NCI-H2196 treated with DMSO at 0.1 percent for 48 hours (cell line): ENCODE measurements around the gene ECT2.
"Not testable (repeated sequence)": the region's sequence is repeated elsewhere in the genome, so short reads cannot be mapped to it uniquely, and the experiment has no call there.

Experiments used
- DNase-seq: peaks from one replicate; lab custom pipeline; 2025; ENCODE audit not compliant: unreplicated experiment; lab: John Stamatoyannopoulos, UW

Gene ECT2

DNA sequence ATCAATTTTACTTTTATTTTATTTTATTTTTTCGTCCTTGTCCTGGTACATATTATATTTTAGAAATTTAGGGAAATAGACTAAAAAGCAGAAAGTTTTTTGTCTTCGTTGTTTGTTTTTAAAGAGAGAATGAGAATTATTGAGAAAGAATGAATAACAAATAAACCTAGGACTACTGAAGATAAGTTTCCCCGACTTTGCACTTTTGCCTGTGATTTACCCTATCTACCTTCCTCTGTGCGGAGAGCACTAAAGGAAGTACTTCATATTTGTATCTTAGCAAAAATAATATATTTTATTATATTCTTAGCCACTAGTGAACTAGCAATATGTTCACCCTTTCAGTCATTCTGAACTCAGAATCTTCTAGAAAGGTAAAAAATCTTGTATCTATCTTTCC lies 60.6 kb downstream of the ECT2 start:
- DNase-seq: no peak

DNA sequence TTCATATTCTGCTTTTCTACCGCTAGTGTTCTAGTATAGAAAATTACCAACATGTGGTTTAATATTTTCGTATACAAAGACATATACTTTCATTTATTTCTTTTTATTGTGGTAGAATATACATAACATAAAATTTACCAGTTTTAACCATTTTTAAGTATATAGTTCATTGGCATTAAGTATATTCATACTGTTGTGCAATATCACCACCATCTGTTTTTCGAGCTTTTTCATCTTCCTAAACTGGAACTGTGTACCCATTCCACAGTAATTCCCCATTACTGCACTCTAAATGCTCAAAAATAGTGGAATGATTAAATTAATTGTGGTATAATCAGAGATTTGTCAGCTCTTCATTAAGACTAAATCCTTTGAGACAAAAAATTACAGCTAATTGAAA lies 62.9 kb downstream of the ECT2 start:
- DNase-seq: no peak

DNA sequence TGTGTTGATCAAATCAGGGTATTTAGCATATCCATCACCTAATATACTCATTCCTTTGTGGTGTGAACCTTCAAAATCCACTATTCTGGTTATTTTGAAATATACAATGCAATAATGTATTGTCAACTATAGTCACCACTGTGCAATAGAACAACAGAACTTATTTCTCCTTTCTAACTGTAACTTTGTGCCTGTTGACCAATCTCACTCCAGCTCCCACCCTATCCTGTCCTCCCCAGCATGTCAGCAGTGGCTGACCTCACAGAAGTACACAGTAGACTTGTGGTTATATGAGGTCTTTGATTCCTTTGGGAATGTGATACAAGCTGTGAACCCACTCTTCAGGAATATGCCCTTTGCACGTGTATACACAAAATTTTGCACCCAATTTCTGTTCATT lies 64.2 kb downstream of the ECT2 start:
- no peak for DNase-seq

DNA sequence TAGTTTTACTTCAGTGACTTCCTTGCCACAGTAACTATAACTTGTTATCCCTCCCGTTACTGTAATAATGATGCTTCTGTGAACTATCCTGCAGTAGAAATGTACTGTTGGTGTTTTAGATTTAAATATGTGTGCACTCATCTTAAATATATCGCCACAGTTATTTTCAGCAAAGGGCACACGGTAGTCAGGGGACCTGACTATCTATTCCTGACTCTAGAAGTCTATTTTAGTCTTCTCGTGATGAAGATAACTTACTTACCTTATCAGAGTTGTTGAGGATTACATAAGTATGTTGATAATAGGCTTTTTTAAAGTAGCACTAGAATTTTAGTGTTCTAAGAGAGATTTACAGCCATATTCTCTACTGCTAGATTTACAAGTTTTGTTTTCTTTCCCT lies 65.3 kb downstream of the ECT2 start:
- no peak for DNase-seq

DNA sequence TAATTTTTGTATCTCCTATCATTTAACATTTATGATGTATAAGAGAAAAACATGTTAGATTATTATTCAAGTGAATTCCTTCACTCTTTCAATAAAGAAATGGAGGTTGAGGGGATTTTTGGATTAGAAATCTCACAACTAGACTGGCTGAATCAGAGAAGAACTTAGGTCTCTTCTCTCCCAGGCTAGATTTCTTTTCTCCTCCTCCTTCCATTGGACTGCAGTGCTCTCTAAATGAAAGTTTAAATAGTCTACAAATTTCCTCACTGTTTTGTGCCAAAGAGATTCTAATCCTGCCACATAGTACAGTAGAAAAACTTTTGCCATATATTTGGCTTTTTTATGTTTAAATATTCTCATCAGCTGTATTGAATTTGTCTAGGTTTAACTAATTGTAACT lies 65.8 kb downstream of the ECT2 start:
- DNase-seq: no peak

DNA sequence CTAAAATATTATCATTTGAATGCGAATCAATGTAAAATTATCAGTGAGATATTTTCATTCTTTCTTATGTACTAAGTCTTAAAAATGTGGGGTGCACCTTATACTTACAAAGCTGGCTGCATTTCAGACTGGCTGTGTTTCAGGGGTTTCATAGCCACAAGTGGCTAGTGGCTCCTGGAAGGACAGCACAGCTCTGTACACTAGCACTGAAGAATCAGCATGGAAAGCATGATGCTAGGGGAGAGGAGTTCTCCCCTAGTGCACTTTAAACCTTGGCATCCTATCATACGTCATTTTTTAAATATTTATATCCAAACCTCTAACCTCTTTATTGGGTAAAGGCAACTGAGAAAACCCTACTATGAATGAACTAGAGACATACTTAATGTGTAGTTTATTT lies 66.4 kb downstream of the ECT2 start:
- DNase-seq: no peak

DNA sequence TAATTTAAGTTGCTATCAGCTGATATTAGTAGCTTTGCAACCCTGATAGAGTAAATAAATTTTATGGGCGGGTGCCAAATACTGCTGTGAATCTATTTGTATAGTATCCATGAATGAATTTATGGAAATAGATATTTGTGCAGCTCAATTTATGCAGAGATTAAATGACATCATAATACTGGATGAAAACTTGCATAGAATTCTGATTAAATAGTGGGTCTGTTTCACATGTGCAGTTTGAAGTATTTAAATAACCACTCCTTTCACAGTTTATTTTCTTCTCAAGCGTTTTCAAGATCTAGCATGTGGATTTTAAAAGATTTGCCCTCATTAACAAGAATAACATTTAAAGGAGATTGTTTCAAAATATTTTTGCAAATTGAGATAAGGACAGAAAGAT lies 70.0 kb downstream of the ECT2 start:
- no peak for DNase-seq

DNA sequence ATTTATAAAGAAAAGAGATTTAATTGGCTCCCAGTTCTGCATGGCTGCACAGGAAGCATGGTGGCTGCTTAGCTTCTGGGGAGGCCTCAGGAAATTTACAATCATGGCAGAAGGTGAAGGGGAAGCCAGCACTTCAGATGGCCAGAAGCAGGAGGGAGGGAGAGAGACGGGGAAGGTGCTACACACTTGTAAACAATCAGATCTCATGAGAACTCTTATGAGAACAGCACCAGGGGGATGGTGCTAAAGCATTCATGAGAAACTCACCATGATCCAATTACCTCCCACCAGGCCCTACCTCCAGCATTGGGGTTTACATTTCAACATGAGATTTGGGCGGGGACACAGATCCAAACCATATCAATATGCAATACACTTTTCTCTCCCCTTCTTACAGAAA lies 73.7 kb downstream of the ECT2 start:
- DNase-seq: no peak

DNA sequence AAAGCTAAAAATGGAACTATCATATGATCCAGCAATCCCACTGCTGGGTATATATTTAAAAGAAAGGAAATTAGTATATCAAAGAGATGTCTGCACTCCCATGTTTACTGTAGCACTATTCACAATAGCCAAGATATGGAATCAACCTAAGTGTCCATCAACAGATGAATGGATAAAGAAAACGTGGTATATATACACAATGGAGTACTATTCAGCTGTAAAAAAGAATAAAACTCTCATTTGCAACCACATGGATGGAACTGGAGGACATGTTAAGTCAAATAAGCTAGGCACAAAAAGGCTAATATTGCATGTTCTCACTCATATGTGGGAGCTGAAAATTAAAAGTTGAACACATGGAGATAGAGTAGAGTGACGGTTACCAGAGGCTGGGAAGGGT lies 76.7 kb downstream of the ECT2 start:
- not testable (repeated sequence) for DNase-seq

DNA sequence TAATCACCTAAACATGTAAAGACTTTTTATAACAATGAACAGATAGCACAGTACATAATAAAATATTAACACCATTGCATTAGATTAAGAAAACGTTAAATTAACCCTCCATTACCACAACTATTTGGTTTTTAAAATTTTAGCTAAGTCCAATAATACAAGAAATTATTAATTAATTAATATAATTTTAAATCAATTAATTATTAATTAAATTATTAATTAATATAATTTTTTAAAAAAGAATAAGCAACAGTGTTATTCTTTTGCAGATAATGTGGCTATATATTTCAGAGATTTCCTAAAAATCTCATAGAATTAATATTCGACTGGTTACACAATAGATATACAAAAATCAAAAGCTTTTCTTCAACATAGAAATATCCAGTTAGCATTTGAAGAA lies 82.5 kb downstream of the ECT2 start:
- DNase-seq: no peak

DNA sequence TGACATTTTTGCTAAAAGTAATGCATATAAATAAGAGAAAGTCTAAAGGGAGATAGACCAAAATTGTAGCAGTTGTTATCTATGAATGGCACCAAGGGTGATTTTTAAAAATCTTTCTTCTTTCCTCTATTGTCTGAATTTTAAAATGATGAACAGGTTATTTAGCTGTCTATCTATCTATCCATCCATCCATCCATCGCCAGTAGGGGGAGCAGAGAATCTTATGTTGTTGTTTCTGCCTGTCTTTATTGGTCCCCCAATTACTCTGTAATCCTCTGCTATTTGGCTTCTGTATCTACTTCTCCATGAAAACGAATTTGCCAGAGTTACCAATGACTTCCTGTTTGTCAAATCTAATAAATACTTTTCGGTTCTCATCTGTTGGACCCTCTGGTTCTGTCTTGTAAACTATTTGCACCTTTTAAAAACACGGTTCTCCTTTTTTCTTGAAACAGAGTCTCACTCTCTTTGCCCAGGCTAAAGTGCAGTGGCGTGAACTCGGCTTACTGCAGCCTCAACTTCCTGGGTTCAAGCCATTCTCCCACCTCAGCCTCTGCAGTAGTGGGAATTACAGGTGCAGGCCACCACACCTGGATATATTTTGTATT lies 86.0 kb downstream of the ECT2 start:
- peak; percentile 7 for DNase-seq

DNA sequence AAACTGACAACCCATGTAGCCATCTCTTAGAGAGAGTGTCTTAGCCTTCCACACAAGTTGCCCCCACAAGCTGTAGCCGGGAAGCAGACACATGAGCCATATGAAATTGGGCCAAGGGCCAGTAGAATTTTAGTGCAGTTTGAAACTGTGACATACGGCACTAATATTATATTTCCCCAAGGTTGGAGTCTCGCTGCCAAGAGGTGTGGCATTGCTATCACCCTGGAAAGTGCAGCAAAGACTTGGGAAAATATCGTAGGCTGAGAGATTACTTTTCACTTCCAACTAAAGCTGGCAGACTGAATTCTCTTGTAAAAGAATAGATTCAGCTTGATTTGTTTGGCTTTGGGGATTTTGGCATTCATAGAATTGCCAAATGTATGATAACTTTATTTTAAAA lies 89.2 kb downstream of the ECT2 start:
- DNase-seq: no peak

DNA sequence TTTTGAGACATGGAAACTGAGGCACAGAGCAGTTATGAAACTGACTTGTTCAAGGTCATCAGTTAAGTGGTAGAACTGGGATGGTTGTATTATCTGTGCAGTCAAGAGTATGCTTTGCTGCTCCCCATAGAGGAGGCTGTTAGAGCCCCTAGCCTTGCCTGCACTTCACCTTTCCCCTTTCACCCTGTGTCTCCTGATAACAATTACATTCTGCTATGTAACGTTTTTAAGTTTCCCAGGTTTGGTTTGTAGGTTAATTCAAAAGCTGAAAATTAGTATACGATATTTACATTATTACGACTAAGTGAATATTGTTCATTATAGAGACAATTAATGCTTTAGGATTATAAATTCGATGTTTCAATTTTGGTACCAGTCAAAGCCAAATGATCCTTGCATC lies 89.9 kb downstream of the ECT2 start:
- DNase-seq: no peak

DNA sequence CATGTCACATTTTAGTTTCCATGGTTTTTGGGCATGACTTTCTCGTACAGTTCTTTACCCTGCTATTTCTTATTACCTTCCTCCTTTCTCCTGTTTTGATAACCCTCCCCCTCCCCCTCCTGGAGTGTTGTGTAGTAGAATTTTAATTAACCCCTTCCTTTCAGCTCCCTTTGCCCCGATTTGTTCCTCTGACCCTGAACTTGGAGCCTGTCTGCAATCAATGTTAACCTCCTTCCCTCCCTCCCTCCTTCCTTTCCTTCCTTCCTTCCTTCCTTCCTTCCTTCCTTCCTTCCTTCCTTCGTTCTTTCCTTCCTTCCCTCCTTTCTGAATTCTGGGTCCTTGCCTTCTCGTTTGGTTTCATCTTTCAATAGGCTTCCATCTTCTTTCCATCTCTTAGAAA lies 90.4 kb downstream of the ECT2 start:
- DNase-seq: no peak

DNA sequence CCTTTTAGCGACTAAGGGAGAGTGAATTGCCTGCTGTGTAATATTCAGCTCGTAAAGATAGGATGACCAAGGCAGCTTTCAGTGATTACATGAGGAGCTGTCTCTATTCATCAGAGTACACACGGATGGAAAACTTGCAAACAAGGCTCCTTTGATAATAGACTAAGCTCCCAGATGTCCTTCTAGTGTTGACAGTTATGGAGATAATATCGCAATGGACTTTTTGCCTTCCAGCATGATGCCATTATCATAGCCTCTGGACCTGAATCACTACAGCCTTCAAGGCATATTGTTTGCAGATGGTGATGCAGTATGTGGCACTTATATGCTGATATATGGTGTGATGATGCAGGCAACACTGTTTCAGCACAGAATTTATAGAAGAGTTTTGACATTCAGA lies 93.9 kb downstream of the ECT2 start:
- no peak for DNase-seq

DNA sequence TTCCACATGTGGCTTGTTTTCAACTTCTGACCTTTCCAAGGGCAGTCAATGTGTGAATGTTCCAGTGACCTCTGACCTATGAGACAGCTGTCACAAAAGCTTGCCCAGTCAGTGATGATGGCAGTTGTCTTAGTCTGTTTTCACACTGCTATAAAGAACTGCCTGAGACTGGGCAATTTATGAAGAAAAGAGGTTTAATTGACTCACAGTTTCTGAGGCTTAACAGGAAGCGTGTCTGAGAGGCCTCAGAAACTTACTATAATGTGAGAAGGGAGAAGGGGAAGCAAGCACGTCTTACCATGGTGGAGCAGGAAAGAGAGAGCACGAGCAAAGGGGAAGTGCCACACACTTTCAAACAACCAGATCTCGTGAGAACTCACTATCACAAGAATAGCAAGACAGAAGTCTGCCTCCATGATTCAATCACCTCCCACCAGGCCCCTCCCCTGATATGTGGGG lies 95.6 kb downstream of the ECT2 start:
- DNase-seq: no peak

DNA sequence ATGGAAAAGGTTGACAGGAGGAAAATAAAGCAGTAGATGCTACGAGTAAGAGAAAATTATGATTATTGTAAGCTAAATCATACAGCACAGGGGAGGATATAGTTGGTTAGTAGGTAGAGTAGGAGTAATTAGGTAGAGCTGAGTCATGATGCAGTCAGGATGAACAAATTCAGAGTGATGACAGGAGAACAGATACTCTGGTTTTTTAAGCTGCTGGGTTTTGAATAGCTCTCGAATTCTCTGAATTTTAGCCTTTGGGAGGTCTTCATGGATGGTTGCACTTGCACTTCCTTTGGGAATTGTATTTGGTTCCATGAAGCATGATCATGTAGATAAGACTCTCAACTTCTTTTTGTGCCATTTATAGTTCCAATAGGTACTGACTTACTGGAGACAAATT lies 96.2 kb downstream of the ECT2 start:
- DNase-seq: no peak

DNA sequence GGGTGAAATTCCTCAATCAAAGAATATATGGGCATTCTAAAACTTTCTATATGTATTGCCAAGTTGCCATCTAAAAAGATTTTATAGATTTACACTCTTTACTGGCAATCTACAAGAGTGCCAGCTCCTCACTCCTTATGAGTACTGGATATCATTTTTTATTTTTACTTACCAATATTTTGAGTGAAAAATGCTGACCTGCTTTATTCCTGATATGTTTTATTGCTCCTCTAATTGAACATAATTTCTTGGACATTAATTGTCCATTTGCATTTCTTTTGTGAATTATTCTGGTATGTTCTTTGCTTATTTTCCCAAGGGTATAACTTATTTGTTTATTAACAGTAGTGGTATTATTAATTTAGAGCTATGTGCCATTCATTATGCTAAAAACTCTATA lies 96.8 kb downstream of the ECT2 start:
- no peak for DNase-seq

DNA sequence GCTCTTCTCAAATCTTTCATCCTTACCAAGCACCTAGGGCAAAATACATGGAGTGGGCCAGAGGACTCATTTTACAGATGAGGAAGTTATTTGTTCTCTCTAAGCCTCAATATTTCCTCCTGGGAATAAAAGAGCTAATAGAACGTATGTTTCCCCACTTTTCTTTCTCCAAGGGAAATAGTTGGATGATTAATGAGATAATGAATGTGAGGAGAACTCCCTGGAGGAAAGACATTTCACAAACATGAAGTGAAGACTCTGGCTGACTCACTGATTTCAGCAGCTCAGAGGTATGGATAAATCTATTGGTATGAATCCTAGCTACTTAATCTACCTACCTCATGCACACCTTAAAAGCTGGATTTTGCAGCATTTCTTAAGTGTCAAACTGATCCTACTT lies 98.4 kb downstream of the ECT2 start:
- no peak for DNase-seq

DNA sequence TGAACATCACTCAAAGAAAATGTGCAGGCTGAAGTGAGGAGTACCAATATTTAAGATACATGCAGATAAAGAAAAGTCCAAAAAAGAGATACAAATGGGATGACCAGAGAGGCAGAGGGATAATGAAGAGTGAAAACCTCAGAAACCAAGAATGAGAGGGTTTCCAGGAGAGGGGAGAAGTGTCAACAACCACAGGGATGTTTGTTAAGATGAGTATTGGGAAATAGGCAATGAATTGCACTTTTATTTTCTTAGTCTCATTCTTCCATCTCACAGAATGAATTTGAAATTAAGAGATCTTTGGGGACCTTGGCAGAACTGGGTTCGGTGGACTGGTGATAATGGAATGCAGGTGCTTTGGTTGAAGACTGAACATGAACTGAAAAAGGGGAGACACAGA lies 102.5 kb downstream of the ECT2 start:
- DNase-seq: no peak

DNA sequence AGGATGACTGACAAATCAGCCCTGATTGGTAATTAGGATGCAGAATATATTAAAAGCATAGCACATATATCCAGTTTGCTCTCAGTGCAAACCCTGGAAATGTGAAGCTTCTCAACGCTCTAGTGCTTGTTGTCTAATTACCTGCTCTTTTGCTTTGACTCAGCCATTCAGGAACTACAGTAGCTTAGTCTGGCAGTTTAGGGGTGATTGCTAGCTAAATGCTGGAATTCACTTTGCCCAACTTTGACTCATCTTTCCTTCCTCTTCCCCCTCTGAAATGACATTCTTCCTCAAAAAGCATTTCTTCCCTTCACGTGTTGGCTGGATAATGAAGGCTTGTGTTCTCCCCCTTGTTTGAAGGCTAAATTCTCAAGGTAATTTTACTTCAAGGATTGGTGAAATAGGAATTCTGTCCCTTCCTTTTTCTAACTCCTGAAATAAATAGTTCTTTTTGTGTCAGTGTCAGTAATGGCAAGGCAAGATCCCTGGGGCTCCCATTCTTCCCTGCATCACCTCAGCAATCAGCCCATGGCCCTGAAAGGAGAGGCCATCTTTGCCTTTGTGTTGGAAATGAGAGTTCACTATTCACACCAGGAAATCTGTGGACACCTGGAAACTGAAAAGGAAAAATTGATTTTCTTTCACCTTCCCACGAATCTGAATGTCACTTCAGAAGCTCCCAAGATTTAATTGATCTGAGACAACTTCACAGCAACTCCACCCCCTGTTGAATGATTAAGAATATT lies 103.6 kb downstream of the ECT2 start:
- no peak for DNase-seq

DNA sequence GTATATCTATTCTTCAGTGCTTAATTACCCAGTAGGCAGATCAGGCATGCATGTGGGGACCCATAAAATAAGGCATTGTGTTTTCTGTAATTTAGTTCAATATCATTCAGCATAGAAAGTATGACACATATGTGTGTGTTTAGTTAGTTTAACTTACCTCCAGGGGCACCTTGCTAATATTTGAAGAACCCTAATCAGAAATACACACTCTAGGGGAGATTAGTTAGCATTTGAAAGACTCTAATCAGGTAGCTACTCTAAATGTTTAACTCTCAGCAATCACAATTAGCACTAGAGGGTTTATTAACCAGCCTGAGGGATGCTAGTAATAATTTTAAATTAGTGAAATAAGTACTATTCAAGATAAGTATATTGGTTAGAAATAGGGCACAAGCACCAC lies 104.5 kb downstream of the ECT2 start:
- no peak for DNase-seq
